GM21825 (cell line): ENCODE measurements around the gene ANKRD37.
A peak's percentile ranks its signal among the peaks of the same experiment; 100 is the strongest.

Experiments
- ATAC-seq: cut with Tn5 transposase; IDR thresholded peaks from one replicate; pipeline ENCODE4 v1.9.1; 2021; ENCODE audit warnings: mild to moderate bottlenecking, moderate library complexity; ENCODE audit not compliant: unreplicated experiment

Gene ANKRD37

GRCh38 chr4:185412412-185412811 is 15.8 kb downstream of the ANKRD37 start:
- ATAC-seq, result no peak

GRCh38 chr4:185416955-185417354 is 20.3 kb downstream of the ANKRD37 start:
- ATAC-seq, result no peak

DNA sequence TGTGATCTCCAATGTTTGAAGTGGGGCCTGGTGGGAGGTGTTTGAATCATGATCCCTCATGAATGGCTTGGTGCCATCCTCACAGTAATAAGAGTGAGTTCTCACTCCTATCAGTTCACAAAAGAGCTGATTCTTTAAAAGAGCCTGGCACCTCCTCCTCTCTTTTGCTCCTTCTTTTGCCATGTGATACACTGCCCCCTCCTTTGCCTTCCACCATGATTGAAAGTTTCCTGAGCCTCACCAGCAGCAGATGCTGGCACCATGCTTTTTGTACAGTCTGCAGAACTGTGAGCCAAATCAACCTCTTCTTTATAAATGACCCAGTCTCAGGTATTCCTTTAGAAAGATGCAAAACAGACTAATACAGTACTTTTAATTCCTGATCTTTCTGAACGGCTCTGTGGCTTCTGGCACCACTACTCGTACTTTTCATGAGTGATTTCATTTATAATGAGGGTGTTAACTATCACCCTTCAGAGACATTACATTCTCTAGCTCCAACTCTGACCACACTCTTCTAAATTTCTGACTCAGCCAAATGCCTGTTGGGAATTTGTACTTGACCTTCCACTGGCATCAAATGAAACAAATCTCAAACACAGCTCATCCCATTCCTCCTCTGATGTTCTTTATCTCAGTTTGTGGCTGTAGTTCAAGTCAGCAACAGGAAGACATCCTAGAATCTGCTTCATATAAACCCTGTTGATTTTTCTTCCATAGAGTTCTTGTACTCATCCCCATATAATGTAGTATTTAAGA is 24.9 kb downstream of the ANKRD37 start:
- ATAC-seq, result no peak

DNA sequence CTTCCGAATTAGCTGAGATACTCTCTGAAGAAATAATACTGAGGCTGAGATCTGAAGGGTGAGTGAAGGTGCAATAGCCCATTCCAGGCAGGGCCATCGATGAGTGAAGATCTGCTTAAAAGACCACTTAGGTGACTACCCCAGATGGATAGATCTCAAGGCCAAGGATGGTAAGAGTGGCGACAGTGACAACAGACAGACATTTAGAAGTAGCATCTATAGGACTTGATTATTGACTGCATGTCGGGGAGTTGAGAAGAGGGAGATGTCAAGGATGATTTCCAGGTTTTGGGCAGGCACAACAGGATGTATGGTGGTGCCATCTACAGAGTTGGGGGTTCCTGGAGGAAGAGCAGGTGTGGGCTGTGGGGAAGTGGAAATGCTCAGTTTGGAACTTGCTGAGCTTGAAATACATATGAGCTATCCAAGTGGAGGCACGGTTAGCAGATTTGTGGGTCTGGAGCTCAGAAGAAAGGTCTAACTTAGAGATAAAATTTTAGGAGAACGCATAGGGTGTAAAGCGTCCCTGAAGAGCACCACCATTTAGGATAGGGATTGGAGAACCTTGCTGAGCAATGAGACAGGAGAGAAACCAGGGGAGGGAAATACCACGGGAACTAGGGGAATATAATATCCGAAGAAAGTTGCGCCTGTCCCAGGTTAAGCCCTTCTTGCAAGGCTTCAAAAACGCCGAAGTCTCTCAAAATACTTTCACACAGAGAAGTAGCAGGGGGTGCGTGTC is 28.4 kb downstream of the ANKRD37 start:
- peak; percentile 9 for ATAC-seq

GRCh38 chr4:185425647-185426352 is 29.2 kb downstream of the ANKRD37 start, which contains the start of gene UFSP2:
TSS of gene UFSP2 (minus strand) at chr4:185425964. CDS start at chr4:185425868, 96 bp downstream.
- ATAC-seq, result peak; percentile 94

- ATAC-seq, result no peak
Observed at GRCh38 chr4:185426960-185427688, 30.5 kb downstream of the ANKRD37 start.

DNA sequence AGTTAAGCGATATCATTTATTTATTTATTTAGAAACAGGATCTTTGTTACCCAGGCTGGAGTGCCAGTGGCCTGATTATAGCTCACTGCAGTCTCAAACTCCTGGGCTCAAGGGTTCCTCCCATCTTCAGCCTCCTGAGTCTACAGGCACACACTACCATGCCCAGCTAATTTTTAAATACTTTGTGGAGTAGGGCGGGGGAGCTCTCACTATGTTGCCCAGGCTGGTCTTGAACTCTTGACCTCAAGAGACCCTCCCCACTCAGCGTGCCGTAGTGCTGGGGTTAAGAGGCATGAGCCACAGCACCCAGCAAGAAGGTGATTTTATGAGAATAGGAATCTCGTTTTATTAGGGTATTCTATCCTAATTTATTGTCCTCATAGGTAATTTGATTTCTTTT is 33.0 kb downstream of the ANKRD37 start:
- no peak for ATAC-seq

- ATAC-seq, result no peak
Observed at GRCh38 chr4:185435466-185435865, 38.8 kb downstream of the ANKRD37 start.

- no peak for ATAC-seq
Observed at GRCh38 chr4:185437809-185438208, 41.2 kb downstream of the ANKRD37 start.

- no peak for ATAC-seq
Observed at GRCh38 chr4:185441479-185441878, 44.8 kb downstream of the ANKRD37 start.

DNA sequence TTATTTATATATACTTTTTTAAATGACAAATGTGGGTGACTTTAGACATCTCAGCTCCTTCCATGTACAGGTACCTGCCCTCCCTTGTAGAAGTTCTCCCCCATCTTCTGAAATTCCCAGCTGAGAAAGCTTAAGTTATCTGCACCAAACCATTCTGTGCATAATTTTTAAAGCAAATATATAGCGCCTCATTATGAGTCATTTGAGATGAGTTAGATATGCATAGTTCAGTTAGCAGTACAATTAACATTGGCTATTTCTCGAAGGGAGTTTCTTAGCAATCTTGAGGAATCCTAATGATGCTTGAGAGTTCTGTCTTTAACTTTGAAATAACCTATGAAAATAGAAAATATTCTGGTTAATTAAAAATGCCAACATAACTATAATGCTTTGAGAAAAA is 48.6 kb downstream of the ANKRD37 start:
- no peak for ATAC-seq
